HuH-7.5 (cell line): ENCODE results near the gene S100A1.
A peak's percentile ranks its signal among the peaks of the same experiment; 100 is the strongest.

ENCODE experiments used
- DNase-seq: peaks from one replicate; pipeline ENCODE4 v3.0.0; 2011; ENCODE audit warnings: low spot score

Gene S100A1

DNA sequence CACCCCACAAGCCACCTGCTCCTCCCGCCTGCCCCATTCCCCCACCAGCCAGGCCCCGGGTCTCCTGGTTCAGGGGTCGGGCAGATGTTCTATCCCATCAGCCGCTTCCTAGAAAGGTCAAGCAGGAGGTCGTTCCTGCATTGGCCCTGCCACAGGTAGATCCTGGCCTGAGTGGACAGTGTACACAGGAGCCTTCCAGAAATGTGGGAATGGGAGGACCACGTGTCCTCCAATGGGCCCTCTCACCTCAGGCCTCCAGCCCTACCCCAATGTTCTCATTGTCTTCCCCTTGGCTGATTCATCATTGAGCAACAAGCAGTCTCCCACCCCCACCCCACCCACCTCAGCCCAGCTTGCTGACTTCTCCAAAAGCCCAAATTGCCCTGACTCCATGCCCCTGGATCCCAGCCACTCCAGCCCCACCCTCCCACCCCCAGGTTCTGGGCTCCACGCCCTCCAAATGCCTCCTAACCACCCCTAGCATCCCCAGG lies 17.4 kb upstream of the S100A1 start:
- no peak for DNase-seq

DNA sequence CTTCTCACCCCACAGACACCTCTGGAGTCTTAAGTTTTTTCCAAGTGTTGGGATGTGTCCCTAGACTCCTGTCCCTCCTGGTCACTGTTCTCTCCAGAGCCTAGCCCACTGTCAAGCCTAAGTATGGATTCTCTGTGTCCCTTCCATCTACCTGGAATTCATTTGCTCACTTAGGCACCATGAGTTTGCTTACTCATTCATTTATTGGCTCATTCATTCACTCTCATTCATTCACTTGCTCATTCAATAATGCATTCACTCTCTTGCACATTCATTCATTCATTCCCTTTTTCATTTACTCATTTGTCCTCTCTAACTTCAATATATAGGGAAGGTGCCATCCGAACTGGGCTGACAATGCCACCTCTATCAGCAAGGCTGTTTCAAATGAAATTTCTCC lies 16.9 kb upstream of the S100A1 start:
- DNase-seq = no peak

DNA sequence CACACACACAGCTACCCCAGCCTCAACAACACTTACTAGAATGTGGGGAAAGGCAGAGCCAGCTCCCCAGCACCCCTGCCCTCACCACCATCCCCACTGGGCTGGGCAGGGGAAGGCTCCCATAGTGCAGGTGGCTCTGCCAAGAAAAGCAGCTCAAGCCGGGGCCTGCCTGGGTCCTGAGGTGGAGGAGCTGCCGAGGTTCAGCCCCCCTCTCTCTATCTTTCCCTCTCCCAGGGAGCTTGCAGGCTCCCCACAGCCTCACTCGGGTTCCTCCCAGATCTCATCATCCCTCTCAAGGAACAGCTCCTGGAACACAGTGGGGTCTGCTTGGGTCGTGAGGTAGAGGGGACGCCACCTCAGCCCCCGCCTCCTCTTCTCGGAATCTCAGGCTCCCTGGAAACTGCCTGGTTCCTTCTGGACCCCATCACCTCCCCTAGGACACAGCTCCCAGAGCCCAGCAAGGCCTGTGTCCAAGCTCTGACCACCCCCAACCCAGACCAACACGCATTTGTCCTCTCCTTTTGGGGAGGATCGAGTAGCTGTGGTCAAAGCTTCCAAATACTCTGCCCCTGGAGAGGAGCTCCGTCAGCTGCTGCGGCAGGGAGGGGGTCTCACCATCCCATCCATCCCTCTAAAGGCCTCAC lies 16.0 kb upstream of the S100A1 start:
- DNase-seq = no peak

DNA sequence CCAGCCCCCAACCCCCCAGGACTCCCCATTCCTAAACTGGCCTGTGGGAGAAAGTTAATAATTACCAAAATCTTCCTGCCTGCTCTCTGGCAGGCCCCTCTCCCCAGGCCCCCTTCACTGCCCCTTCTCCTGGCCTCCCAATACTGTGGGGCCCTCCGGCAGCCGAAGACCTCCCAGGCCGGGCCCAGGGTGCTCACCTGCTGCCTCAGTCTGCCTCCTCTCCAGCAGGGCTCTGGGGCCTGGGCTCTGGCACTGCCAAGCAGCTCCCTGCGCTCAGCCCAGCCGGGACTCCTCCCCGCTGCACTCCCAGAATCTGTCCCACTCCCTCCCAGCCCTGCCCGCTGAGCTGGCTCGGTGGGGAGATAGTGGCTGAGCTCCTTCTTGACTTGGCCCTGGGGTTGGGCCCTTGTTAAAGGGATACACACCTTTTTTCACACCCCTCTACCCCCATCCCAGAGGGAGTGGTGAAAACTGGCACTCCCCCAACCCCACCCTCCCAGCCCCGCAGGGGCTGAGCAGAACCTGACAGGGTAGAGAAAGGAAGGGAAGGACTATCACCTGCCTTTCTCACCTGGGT lies 15.4 kb upstream of the S100A1 start, which contains the start of gene S100A16:
S100A16 (minus strand) TSS at position 383 of the 577 bp plus-strand sequence. CDS start 4,986 bp downstream, outside the sequence.
- peak; percentile 80 for DNase-seq

DNA sequence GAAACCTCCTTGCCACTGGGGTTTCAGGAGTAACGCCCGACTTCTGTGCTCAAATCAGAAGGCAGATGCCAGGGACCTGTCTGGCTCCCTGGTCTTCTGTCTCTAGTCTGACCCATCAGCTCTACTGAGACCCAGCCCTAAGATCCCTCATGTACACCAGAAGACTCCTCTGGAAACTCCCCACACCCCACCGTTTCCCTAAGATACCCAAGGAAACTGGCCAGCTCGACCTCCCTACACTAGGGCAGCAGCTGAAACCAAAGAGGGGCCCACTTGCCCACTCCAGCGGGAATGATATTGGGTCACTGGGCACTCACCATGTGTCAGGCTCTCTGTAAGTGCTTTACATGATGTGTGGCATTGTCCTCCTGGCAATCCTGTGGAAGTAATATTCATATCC lies 14.8 kb upstream of the S100A1 start:
- DNase-seq = no peak

DNA sequence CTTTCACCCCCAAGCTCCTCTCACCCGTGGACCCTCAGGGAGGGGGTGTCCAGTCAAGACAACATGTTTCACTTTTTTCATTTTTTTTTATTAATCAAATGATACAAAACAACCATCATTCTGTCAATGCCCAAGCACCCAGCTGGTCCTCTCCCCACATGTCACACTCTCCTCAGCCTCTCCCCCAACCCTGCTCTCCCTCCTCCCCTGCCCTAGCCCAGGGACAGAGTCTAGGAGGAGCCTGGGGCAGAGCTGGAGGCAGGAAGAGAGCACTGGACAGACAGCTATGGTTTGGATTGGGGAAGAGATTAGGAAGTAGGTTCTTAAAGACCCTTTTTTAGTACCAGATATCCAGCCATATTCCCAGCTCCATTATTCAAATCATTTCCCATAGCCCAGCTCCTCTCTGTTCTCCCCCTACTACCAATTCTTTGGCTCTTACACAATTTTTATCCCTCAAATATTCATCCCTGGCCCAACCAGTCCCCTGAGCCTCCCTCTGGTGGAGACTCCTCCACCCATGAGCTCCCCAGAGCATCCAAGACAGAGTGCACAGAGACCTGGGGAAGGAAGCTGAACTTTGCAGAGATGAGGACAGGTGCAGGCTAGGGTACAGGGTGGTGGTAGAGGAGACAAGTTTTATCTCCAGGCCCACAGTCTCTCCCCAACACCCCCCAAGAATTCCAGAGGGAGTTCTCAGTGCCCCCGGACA lies 13.9 kb upstream of the S100A1 start:
- DNase-seq = no peak

DNA sequence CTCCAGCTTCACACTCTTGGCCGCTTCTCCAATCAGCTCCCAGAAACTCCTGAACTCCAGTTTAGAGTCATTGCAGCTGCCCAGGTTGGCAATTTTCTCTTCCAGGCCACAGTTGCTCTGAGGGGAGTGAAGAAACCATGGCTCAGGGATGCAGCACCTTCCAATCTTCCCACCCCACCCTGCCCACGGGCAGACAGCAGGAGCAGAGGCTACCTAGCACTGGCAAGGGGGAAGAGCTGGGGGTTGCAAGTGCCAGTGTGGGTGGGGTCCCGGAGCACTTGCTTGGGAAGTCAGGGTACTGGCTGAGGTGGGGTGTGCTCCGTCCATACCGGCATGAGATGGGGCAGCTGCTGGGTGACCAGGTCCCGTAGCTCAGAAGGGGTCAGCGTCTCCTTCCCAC lies 13.3 kb upstream of the S100A1 start:
- DNase-seq = no peak

DNA sequence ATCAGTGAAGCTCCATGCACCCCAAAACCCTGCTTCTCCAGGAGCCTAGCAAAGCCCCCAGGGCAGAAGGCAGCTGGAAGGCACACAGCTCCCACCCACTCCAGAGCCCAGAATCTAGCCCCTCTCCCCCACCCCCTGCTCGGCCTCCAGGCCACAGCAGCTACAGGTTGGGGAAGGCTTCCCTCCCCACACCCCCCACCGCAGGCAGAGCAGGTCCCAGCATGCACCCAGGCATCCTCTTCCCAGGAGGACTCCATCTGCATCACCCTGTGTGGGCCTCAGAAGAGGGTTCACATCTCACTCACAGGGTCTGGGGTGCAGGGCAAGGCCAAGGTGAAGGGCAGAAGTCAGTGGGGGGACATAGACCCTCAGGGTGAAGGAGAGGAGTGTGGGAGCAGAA lies 12.8 kb upstream of the S100A1 start:
- DNase-seq = no peak

DNA sequence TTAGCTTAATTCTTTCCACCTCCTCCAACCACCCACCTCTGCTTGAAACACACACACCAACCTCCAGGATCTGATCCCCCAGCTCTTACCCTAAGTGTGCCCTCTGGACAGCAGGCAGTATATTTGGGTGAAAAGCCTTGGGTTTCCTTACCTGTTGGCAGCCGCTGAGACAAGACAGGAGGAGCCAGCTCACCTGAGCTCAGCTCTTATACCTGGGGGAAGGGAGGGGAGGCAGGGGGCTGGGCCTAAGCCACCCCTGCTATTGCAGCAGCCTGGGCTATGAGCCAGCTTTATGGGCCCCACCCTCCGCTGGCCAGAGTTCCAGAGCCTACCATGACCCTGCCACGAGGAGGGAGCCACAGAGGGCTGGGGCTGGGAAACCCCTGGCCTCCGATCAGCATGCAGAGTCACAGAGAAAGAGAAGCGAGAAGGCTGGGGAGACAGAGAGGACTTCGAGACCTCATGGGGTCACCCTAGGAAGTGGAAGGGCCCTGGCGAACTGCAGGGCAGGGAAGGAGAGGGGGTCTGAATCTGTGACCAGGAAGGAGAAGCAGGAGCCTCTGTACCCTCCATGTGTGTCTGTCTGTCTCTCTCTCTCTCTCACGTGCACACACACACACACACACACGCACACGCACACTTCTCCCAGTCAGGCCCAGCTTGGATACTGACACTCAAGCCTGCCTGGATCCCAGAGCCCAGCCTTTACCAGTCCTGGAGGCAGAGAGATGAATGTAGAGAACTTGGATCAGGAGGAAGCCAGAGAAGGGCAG lies 11.9 kb upstream of the S100A1 start, which contains the start of gene S100A14:
S100A14 (minus strand) TSS at position 182 of the 773 bp plus-strand sequence. CDS start 467 bp downstream, outside the sequence.
- DNase-seq = no peak

DNA sequence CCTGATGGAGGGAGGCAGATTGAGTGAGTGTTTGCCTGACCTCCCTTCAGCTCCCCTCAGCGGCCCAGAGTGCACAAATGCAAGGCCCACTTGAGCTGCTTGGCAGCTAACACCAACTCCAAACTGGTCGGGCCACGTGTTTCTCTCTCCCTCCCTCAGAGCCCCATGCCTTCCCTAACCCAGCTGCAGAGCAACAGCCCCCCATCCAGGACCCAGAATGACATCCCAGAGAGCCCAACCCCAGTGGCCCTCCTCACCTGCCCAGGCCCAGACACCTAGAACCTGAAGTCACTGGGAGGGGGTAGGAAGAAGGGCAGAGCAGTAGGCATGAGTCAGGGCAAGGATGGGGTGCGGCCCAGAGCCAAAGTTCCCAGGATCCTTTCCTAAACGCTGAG lies 11.3 kb upstream of the S100A1 start:
- DNase-seq = no peak

DNA sequence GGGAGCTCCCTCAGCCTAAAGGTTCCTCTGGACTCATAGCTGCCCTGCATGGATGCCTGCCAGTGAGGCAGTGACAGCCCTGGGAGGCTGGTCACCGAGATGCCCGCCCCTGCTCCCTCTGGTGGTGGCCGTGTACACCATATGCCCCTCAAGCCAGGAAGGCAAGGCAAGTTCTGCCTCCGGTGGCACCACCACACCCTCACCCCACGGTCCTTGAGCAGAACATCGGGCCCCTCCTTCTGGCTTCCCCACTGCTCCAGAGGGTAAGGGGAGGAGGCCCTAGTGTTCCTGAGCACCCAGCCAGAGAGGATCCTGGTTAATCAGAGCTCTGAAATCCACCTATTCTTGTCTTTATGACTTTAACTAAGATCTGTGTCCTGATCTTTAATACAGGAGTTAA lies 10.6 kb upstream of the S100A1 start:
- no peak for DNase-seq

DNA sequence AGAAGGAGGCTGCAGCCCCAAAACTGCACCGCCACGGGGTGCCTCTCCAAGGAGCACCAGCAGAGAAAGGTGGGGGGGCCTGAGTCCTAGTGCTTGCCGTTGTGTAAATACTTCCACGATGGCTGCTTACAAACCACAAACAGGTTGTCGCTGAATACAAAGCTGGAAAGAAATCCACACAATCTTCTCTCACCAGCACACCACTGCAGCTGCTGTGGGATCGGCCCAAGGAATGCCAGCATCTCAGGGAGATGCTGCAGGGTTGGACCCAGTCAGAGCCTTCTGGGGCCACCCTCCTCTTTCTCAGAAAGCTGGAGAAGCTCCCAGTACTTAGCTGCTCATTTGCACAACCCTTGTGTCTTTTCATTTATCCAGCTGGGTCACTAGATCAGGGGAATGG lies 9.1 kb upstream of the S100A1 start:
- DNase-seq = no peak

DNA sequence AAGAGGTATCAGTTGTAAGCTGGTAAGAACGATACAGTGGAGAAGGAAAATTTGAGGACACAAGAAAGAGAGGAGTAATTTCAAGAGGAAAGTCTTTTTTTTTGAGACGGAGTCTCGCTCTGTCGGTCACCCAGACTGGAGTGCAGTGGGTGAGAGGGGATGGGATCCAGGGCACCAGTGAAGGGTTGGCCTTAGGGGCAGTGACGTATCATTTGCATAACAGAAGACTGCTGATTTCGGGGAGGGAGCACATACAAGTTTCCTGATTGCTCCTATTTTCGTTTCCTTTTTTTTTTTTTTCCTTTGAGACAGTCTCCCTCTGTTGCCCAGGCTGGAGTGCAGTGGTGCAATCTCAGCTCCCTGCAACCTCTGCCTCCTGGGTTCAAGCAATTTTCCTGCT lies 5.1 kb upstream of the S100A1 start:
- no peak for DNase-seq

DNA sequence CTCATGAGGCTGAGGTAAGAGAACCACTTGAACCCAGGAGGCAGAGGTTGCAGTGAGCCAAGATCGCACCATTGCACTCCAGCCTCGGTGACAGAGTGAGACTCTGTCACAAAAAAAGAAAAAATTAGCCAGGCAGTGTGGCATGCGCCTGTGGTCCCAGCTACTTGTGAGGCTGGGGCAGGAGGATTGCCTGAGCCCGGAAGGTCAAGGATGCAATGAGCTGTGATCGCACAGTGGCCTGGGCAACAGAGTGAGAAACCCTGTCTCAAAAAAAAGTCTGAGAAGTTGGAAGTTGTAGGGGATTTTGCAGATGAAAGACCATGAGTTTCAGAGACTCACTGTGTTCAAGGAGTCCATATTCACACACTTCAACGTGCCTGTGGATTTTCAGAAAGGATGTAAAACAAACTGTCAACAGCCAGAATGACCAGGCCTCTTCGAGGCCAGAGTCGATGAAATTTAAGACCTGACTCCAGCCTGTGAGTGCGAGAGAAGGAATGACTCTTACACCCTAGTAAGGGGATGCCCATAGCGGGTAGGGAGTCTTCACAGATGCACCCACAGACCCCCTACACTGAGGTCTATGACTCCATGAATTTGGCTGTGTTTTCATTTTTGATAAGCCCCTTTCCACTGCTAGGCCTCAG lies 3.1 kb upstream of the S100A1 start:
- DNase-seq = no peak

DNA sequence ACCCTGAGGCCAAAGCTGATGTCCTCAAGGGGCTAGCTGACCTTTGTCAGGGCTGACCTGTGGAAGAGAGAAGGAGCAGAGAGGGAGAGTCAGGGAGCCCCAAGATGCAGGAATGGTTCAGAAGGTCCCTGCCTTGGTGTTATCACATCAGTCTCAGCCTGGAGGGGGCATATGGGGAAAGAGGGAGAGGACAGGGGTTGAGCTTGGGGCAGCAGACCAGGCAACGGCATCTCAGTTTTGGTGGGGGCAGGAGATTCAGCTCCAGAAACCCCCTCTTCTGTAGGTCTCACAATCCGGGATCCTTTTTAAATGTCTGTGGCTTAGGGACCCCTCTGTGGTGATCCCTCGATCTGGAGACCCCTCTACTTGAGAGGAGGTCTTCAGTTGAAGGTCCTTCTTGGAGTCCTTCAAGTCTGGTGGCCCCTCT lies 1.7 kb upstream of the S100A1 start:
- no peak for DNase-seq

DNA sequence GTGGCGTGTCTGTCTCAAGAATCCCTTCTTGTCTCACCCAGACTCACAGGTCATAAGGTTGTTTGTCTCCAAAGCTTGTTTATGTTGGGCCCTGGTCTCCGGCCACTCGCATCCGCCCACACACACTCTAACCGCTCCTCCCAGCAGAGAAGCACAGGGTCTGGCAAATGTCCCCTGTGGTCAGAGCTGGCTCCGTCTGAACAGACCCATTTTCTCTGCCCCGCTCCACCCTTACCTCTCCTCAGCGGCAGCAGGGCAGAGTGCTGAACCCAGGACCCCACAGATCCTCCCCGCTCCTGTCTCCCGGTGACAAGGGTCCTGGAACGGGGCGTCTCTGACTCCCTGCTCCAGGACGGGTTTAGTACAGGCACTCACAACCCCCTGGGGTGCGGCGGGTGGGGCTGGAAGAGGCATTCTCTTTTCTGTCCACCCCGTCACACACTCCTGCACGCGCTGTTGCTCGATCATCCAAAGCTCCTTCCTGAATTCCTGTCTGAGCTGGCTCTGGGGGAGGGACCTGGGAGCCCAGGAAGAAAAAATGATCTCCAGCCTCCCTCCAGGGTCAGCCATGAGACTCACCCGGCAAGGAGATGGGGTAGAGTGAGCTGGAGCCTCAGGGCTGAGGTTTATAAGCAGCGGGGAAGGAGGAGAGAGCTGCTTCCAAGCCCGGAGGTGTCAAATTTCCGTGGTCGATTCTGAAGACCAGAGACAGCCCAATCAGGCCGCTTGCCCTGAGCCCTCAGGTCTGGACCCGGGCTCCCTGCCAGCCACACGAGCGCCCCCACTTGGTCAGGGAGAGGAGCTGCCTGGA lies 1.1 kb upstream of the S100A1 start, which contains the start of gene S100A13:
S100A13 (minus strand) TSS at position 602 of the 811 bp plus-strand sequence. CDS start 1,033 bp downstream, outside the sequence.
- DNase-seq = peak; percentile 90

DNA sequence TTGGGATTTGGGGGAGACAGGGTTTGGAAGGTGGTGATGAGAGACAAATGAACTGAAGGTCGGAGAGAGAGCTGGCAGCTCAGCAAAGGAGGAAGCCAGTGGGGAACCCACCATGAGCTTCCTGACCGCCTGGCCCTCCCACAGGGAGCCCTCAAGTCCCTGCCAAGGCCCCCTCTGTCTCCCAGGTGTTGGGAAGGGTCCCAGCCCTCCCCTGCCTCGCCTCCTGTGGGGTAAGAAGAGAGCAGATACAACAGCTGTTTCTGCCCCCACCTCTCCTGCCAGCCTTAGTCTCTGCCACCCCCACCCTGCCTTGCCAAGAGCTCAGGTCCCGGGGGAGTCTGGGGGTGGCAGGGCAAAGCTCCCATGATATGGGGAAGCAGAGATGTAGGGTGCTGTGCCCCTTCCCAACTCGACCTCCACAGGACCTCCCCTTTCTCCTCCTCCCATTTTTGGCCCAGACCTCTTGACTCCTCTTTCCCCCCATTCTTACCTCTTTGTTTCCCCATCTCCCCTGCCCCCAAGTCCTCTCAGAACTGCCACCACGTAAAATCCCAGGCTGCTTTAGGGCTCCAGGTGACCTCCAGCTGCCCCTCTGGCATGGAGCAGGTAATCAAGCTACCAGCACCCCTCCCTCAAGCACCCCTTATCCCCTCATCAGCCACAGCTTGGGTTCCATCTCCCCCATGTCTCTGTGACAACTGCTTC lies 556 bp downstream of the S100A1 start:
- no peak for DNase-seq

DNA sequence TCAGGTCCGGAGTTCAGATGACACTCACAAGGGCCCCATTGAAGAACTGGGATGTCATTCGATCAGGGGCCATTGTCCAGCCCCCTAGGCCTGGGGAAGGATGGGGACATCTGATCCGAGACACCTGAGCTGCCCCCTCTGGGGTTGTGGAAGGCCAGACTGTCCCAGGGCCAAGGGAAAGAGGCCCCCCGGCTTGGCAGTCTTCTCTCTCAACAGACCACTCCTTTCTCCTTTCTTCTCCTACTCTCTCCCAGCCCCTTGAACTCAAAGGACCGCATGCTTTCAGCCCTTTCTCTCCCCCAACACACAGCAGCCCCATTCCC lies 1.1 kb downstream of the S100A1 start:
- DNase-seq = no peak

DNA sequence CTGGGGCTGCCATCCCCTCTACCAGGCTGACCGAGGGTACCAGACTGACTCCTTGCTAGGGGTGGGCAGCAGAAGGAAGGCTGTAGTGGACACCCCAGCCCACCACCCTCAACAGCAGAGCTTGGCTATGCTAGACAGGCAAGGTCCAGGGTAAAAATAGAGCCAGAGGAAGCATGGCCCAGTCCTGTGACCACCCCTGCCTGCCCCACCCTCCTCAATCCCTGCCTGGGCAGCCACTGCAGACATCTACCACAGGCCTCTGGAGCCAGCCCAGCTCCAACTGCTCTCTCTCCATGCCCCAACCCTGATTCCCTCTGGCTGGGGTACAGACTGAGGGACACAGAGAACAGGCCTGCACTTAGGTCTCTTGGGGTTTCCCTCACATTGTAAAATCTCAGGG lies 1.7 kb downstream of the S100A1 start:
- no peak for DNase-seq

DNA sequence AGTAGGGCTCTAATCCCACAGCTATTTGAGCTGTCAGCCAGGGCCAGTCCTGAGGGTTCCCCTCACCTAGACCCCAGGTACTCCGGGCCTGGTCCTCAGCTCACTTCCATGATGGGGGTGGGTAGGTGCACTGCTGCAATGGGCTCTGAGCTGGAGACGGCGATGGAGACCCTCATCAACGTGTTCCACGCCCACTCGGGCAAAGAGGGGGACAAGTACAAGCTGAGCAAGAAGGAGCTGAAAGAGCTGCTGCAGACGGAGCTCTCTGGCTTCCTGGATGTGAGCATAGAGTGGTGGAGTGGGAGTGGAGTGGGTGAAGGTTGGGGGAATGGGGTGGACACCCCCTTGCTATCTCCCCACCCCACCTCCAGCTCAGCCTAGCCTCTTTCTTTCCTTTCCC lies 2.1 kb downstream of the S100A1 start:
- DNase-seq = no peak
